CD4-positive, alpha-beta T cell treated with Interleukin-4 for 1 hour (primary cell): ENCODE measurements around the gene KLHDC10.
"Not testable (repeated sequence)": the region's sequence is repeated elsewhere in the genome, so short reads cannot be mapped to it uniquely, and the experiment has no call there.

Experiments used
- DNase-seq, 2 donors: peaks; one replicate each; pipeline ENCODE4 v3.0.0-alpha.2; 2020 to 2022

The KLHDC10 gene

DNA sequence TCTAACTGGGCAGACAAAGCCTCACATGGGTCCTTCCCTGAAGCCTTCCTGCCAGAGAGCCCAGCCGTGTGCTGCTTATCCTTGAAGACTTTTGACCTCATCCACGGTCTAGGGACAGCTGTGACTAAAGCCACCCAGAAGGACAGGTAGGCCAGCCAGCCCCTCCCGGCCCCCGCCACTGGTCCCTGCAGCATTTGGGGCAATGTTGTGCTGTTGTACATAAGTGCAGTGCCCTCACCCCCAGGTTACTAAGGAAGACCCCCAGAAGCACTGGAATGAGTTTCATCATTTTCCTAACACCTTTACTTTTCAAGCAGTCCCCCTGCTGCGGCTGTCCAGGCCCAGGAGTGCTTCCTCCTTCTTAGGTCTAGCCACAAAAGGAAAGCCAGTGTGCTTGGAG lies 91.9 kb downstream of the KLHDC10 start:
- no peak for DNase-seq

GRCh38 chr7:130174237-130174959 lies 104.1 kb downstream of the KLHDC10 start:
- no peak for DNase-seq

- DNase-seq, result no peak
Observed at GRCh38 chr7:130178251-130178650, 107.9 kb downstream of the KLHDC10 start.

GRCh38 chr7:130179631-130180030 lies 109.3 kb downstream of the KLHDC10 start:
- DNase-seq, result no peak

GRCh38 chr7:130180571-130181262 lies 110.4 kb downstream of the KLHDC10 start:
- DNase-seq, result no peak

DNA sequence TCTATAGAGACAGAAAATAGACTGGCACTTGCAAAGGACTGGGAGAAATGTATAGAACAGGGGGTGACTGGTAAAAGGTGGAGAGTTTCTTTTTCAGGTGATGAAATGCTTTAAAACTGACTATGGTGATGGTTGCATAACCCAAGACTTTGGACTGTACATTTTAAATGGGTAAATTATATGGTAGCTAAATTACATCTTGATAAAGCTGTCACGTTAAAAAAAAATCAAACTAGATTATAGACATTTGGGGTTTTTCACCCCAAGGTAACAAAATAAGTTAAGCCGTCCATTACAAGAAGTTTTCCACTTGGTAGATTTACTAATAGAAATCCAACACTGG lies 110.9 kb downstream of the KLHDC10 start:
- DNase-seq, result no peak

- DNase-seq, result no peak
Observed at GRCh38 chr7:130182990-130183389, 112.7 kb downstream of the KLHDC10 start.

- not testable (repeated sequence) for DNase-seq
Observed at GRCh38 chr7:130184349-130184748, 114.0 kb downstream of the KLHDC10 start.
